ENCODE measurements around the gene ZNF740. TPM values are rescaled to one million over a fixed set of nuclear protein-coding genes. Genes with fewer than 3 reads are reported as not detected.
A peak's percentile ranks its signal among the peaks of the same experiment; 100 is the strongest.

Gene ZNF740
- total and polyA plus RNA-seq, 2 experiments from 2014 or later = 4.6 to 13.2 TPM

DNA sequence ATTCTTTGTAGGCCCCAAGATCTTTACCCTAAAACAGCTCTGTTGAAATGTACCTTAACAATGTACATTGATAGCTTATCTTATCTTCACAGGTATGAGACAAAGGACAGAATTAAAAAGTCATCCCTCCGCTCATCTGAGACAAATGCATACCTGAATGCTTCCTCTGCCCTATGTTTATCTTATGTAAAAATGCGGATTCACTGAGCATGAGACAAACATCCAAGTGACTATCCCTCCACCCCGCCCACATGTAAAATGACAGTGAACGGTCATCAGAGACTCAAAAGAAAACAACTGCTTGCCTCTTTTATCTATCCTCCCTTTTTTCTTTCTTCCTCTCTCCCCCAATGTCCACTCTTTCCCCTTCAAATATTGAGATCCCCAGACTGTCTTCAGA is 37.2 kb upstream of the ZNF740 start:
- Histone ChIP-seq H4K20me1 (ENCODE audit: insufficient read depth, poor library complexity, severe bottlenecking) (no peaks in the 10 kb centered on the region), H3K4me3 (no peak overlapping the region), H3K9me2 (replicated peaks; ENCODE audit: insufficient read depth) (no peaks in the 10 kb centered on the region), H3K79me2 (no peaks in the 10 kb centered on the region), H3K4me1 (ENCODE audit: insufficient read depth) (no peaks in the 10 kb centered on the region), H2AFZ (no peak overlapping the region), H3K9me3 (ENCODE audit: low read depth) (no peaks in the 10 kb centered on the region), H3K36me3 (replicated peaks; ENCODE audit: insufficient read depth, low read depth) (no peaks in the 10 kb centered on the region), H3K4me2 (no peak overlapping the region), H3K27me3 (no peaks in the 10 kb centered on the region), H3K27ac (no peak overlapping the region)
- no peak for DNase-seq (ENCODE audit: low spot score)
- 49% methylated on average over 4 of the region's 4 CpGs for WGBS (ENCODE audit: low lambda C conversion rate, missing lambda C conversion rate)
- no peak for TF ChIP-seq EZH2phosphoT487 (IDR thresholded peaks at IDR 0.05; ENCODE audit: low read depth, severe bottlenecking, unreplicated experiment)
- TF ChIP-seq EZH2 (IDR thresholded peaks at IDR 0.05; ENCODE audit: borderline replicate concordance) = no peak
- TF ChIP-seq, protein P1, sequence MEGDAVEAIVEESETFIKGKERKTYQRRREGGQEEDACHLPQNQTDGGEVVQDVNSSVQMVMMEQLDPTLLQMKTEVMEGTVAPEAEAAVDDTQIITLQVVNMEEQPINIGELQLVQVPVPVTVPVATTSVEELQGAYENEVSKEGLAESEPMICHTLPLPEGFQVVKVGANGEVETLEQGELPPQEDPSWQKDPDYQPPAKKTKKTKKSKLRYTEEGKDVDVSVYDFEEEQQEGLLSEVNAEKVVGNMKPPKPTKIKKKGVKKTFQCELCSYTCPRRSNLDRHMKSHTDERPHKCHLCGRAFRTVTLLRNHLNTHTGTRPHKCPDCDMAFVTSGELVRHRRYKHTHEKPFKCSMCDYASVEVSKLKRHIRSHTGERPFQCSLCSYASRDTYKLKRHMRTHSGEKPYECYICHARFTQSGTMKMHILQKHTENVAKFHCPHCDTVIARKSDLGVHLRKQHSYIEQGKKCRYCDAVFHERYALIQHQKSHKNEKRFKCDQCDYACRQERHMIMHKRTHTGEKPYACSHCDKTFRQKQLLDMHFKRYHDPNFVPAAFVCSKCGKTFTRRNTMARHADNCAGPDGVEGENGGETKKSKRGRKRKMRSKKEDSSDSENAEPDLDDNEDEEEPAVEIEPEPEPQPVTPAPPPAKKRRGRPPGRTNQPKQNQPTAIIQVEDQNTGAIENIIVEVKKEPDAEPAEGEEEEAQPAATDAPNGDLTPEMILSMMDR (IDR thresholded peaks at IDR 0.05; ENCODE audit: poor library complexity) = no peak

DNA sequence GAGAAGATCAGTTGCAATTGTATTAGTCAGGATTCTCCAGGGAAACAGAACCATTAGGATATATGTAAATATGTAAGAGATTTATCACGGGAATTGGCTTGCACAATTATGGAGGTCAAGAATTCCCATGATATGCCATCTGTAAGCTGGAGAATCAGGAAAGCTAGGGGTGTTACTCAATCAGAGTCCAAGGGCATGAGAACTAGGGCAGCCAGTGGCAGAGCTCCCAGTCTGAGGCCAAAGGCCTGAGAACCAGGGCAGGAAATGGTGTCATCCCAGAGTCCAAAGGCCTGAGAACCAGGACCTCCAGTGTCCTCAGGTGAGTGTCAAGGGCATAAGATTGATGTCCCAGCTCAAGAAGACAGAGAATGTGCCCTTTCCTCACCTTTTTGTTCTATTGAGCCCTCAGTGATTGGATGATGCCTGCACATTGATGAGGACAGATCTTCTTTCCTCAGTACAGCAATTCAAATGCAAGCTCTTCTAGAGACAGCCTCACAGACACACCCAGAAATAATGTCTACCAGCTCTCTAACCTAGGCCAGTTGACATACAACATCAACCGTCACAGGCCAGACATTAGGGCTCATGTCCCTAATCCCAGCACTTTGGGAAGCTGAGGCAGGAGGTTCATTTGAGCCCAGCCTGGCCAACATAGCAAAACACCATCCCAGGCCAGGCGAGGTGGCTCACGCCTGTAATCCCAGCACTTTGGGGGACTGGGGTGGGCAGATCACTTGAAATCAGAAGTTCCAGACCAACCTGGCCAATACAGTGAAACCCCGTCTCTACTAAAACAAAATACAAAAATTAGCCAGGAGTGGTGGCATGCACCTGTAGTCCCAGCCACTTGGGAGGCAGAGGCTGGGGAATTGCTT is 34.9 kb upstream of the ZNF740 start:
- no peak overlapping the region for H3K4me3 ChIP-seq
- H3K9me2 ChIP-seq (replicated peaks; ENCODE audit: insufficient read depth) = no peaks in the 10 kb centered on the region
- no peaks in the 10 kb centered on the region for H3K79me2 ChIP-seq
- no peak overlapping the region for H2AFZ ChIP-seq
- TF ChIP-seq EZH2 (IDR thresholded peaks at IDR 0.05; ENCODE audit: borderline replicate concordance) = no peak
- no peak for TF ChIP-seq EZH2phosphoT487 (IDR thresholded peaks at IDR 0.05; ENCODE audit: low read depth, severe bottlenecking, unreplicated experiment)
- TF ChIP-seq, protein P1 (IDR thresholded peaks at IDR 0.05; ENCODE audit: poor library complexity) = no peak
- H3K4me1 ChIP-seq (ENCODE audit: insufficient read depth) = no peaks in the 10 kb centered on the region
- no peaks in the 10 kb centered on the region for H3K9me3 ChIP-seq (ENCODE audit: low read depth)
- 92% methylated on average over 5 of the region's 5 CpGs for WGBS (ENCODE audit: low lambda C conversion rate, missing lambda C conversion rate)
- H3K27ac ChIP-seq = no peak overlapping the region
- DNase-seq (ENCODE audit: low spot score) = peak; percentile 62
- H3K27me3 ChIP-seq = no peaks in the 10 kb centered on the region
- H3K4me2 ChIP-seq = no peak overlapping the region
- H3K36me3 ChIP-seq (replicated peaks; ENCODE audit: insufficient read depth, low read depth) = no peaks in the 10 kb centered on the region
- H4K20me1 ChIP-seq (ENCODE audit: insufficient read depth, poor library complexity, severe bottlenecking) = no peaks in the 10 kb centered on the region

GRCh38 chr12:53147181-53147580 is 33.3 kb upstream of the ZNF740 start:
- no peaks in the 10 kb centered on the region for H3K27me3 ChIP-seq
- H3K9me3 ChIP-seq (ENCODE audit: low read depth) = no peaks in the 10 kb centered on the region
- H3K4me3 ChIP-seq = no peak overlapping the region
- H3K27ac ChIP-seq = no peak overlapping the region
- no peaks in the 10 kb centered on the region for H3K36me3 ChIP-seq (replicated peaks; ENCODE audit: insufficient read depth, low read depth)
- no peaks in the 10 kb centered on the region for H3K79me2 ChIP-seq
- no peak for DNase-seq (ENCODE audit: low spot score)
- H3K9me2 ChIP-seq (replicated peaks; ENCODE audit: insufficient read depth) = no peaks in the 10 kb centered on the region
- no peak overlapping the region for H3K4me2 ChIP-seq
- no peaks in the 10 kb centered on the region for H4K20me1 ChIP-seq (ENCODE audit: insufficient read depth, poor library complexity, severe bottlenecking)
- 95% methylated on average over 5 of the region's 5 CpGs for WGBS (ENCODE audit: low lambda C conversion rate, missing lambda C conversion rate)
- no peaks in the 10 kb centered on the region for H3K4me1 ChIP-seq (ENCODE audit: insufficient read depth)
- TF ChIP-seq EZH2 (IDR thresholded peaks at IDR 0.05; ENCODE audit: borderline replicate concordance) = no peak
- H2AFZ ChIP-seq = no peak overlapping the region

- Histone ChIP-seq H2AFZ (no peak overlapping the region), H3K4me2 (no peak overlapping the region), H3K36me3 (replicated peaks; ENCODE audit: insufficient read depth, low read depth) (no peaks in the 10 kb centered on the region), H3K9me2 (replicated peaks; ENCODE audit: insufficient read depth) (no peaks in the 10 kb centered on the region), H3K27me3 (no peaks in the 10 kb centered on the region), H4K20me1 (ENCODE audit: insufficient read depth, poor library complexity, severe bottlenecking) (no peaks in the 10 kb centered on the region), H3K27ac (no peak overlapping the region), H3K4me3 (no peak overlapping the region), H3K9me3 (ENCODE audit: low read depth) (no peaks in the 10 kb centered on the region), H3K4me1 (ENCODE audit: insufficient read depth) (no peaks in the 10 kb centered on the region), H3K79me2 (no peaks in the 10 kb centered on the region)
- DNase-seq (ENCODE audit: low spot score) = no peak
- WGBS (ENCODE audit: low lambda C conversion rate, missing lambda C conversion rate) = 92% methylated on average over 12 of the region's 15 CpGs
- no peak for TF ChIP-seq EZH2phosphoT487 (IDR thresholded peaks at IDR 0.05; ENCODE audit: low read depth, severe bottlenecking, unreplicated experiment)
- no peak for TF ChIP-seq EZH2 (IDR thresholded peaks at IDR 0.05; ENCODE audit: borderline replicate concordance)
- TF ChIP-seq, protein P1 (IDR thresholded peaks at IDR 0.05; ENCODE audit: poor library complexity) = no peak
Measured at GRCh38 chr12:53147653-53148052, 32.9 kb upstream of the ZNF740 start.

All from hepatocyte (in vitro differentiated cells).